HG02884 (cell line): ENCODE data around the gene ETV7.
"Not testable (repeated sequence)": the region's sequence is repeated elsewhere in the genome, so short reads cannot be mapped to it uniquely, and the experiment has no call there.

Source experiments
- ATAC-seq: cut with Tn5 transposase; IDR thresholded peaks from one replicate; pipeline ENCODE4 v1.9.1; 2021; ENCODE audit warnings: mild to moderate bottlenecking, moderate library complexity; ENCODE audit not compliant: unreplicated experiment

Gene ETV7

DNA sequence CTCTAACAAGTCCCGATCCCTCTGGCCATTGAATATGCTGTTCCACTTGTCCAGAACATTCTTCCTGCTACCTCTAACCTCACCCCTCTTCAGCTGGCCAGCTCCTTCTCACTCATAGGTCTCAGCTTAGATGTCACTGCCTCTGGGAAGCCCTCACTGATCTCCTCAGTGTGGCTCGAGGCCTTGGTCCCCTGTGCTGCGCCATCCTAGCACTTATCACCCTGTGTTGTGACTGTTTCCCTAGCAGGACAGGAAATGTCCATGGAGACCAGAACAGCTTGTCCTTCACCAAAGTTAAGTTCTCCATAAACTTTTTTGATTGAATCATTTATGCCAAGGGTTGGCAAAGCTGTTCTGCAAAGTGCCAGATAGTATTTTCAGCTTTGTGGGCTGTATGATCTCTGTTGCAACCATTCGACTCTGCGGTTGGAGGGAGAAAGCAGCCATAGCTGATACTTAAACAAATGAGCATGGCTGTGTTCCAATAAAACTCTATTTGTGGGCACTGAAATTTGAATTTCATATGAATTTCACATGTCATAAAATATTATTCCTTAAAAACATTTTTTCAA, 44.3 kb downstream of the ETV7 start:
- no peak for ATAC-seq

DNA sequence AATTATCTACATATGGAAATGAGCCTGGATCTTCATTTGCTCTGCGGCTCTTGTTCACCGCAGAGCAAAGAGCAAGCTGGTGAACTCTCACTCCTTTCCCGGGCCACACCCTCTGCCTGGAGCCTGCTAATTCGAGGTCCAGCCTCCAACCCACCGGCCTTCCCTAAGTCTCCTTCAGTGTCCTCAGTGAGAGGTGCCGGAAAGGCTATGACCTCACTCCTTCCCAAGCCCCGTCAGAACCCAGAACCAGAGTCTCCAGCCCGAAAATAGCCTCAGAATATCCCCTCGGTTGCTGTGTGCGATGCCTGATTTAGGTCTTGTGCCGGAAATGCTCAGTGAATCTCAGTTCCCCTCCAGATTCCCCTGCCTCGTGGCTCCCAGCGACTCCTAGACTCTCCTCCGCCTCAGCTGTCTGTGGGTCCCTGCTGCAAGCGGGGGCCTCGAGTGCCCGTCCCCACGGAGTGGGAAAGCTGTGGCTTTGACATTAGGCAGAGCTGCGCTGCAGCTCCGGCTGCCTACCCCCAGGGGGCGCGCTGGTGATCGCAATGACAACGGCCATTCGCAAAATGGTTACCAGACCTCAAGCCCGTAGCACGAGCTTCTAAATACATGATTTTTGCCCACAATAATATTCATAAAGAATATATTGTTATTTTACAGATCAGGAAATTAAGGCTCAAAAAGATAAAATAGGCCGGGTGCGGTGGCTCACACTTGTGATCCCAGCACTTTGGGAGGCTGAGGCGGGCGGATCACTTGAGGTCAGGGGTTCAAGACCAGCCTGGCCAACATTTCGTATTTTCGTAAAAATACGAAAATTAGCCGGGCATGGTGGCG, 46.6 kb downstream of the ETV7 start:
- no peak for ATAC-seq

DNA sequence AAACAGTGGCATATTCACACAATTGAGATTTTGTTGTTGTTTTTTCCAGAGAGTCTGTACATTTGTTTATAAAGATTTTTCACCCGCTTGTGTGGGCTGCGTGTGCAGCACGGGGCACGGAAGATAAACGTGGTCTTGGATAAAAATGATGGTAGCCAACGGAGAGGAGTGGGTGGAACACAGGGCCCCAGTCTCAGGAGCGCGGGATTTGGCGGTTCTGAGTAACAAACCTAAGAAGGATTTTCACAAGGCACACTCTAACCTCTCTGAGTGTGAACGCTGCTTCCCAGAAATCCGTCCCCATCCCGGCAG, 47.2 kb downstream of the ETV7 start:
- no peak for ATAC-seq

DNA sequence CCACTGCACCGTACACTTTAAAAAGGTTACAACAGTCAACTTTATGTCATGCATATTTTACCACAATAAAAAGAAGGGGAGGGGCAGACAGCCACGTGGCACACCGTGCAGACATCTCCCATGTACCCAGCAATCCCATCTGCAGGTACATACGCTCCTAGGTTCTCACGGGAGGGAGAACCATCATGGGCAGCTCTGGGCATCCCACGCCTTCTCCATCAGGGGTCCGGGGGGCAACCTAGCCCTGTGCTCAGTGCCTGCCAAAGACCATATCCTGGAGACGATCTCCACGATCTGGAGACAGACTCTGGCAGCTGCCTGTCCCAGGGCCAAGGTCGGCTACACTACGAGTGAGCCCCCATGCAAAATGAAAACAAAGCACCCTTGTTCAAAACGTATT, 48.3 kb downstream of the ETV7 start:
- ATAC-seq: no peak

DNA sequence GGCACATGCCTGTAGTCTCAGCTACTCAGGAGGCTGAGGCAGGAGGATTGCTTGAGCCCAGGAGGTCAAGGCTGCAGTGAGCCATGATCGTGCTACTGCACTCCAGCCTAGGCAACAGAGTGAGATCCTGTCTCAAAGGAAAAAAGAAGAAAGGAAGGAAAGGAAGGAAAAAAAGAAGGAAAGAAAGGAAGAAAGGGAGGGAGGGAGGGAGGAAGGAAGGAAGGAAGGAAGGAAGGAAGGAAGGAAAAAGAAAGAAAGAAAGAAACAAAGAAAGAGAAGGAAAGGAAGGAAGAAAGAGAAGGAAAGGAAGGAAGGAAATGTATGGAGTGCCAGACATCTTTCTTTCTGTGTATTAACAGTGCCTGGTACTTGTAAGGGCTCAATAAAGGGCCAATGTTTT, 49.2 kb downstream of the ETV7 start:
- ATAC-seq: not testable (repeated sequence)

DNA sequence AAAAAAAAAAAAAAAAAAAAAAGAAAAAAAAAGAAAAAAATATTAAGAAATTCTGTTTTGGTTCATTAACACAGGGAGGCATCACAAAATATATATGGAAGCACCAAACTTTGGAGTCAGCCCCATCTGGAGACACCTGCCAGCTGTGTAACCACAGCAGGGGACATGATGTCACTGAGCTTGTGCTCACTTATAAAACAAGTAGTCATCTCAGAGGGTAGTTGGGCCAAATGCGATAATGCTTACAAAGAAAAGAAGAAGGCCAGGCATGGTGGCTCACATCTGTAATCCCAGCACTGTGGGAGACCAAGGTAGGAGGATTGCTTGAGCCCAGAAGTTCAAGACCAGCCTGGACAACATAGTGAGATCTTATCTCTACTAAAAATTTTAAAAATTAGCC, 49.7 kb downstream of the ETV7 start:
- ATAC-seq: no peak

DNA sequence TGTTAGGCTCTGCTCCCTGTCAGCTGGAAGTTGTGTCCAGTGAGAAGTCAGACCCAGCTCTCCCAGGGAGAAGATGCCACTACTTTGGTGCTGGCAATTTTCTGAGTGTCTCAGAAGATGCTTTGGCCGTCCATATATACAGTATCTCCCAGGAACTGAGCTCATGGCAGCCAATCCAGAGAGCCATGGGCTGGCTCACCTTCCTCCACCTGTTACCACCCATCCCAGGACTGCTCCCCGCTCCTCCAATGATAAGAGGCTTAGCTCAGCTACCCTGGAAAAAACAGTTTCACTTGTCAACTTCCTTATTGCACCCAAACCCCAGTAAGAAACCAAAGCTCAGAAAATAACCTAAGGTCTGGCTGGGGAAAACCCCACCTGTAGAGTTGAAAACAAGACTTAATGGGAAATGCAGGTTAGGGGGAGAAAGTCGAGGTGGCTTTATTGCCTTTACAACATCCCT, 50.7 kb downstream of the ETV7 start, which contains the start of gene BNIP5:
Gene BNIP5 (minus strand): TSS at position 110 of the 463 bp plus-strand sequence. CDS start 6,198 bp downstream, outside the sequence.
- no peak for ATAC-seq

DNA sequence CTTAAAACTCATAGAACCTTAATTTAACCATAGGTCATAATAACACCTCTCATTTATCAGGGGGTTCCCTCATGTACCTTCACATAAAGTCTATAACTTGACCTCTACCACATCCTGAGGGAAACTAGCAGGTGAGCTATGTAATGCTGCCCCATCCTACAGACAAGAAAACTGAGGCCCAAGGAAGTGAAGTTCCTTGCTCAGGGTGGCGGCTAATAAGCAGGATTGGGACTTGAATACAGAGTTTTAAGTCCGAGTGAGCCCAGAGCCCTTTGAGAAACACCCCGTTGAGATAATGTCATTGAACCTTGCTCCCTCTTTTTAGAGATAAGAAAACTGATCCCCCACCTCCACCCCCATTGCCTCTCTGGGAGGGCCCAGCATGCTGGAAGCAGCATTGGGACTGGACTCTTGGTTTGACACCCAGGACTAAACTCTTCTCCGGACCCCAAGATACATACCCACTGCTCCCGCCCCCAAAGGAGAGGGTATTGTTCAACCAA, 51.2 kb downstream of the ETV7 start:
- ATAC-seq: no peak

DNA sequence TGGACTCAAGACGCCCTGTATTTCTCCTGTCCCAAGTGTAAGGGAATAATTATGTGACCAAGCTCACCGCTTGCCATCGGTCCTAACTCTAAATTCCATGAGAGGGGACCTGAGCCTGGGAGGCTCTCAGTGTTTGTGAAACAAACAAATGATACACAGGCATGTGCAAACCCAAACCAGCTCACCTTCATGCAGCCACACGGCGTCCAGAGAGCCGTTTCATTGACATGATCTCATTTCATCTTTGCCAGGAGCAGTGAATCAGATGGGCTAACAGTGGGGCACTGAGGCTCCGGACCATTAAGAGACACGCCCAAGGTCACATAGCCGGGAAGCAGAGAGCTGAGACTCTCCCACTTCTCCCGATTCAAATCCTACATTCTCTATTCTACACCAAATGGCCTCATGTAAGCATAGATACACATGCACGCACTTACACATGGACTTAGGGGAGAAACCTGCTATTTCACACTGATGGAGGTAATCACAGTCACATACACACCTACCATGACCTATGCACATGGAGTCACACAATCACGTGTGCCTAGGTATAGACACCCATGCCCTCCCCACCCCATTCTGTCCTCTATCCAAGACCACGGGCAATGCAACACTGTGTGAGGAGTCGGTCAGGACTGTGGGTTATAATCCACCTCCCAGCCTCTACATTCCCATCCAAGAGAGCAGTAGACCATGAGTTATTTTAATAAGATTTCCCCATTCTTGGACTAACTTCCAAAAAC, 51.8 kb downstream of the ETV7 start:
- no peak for ATAC-seq

DNA sequence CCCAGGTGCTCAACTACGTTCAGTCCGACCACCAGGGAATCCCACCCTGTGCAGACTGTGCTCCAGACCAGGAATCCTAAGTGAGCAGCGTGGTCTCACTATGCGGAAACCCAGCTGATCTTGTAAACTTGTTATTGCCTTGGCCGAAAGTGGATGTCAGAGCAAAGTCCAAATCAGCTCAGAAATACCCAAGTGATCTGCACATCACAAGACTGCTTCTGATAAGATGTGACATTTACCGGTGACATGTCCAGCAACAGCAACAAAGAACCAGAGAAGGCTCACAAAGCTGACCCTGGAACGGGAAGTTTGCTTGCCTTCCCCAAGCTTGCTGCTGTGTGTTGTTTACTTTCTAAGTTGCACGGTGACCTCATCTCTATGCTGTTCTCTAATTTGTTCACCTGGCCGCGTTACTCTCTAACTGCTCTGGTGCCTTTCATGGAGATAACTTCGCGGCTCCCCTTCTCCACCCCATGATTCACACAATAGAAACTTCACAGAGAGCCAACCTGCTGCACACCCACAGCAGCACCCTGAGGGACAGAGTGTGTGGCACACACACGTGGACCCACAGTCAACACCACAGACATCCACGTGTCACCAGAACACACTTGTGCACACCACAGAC, 52.5 kb downstream of the ETV7 start:
- no peak for ATAC-seq

DNA sequence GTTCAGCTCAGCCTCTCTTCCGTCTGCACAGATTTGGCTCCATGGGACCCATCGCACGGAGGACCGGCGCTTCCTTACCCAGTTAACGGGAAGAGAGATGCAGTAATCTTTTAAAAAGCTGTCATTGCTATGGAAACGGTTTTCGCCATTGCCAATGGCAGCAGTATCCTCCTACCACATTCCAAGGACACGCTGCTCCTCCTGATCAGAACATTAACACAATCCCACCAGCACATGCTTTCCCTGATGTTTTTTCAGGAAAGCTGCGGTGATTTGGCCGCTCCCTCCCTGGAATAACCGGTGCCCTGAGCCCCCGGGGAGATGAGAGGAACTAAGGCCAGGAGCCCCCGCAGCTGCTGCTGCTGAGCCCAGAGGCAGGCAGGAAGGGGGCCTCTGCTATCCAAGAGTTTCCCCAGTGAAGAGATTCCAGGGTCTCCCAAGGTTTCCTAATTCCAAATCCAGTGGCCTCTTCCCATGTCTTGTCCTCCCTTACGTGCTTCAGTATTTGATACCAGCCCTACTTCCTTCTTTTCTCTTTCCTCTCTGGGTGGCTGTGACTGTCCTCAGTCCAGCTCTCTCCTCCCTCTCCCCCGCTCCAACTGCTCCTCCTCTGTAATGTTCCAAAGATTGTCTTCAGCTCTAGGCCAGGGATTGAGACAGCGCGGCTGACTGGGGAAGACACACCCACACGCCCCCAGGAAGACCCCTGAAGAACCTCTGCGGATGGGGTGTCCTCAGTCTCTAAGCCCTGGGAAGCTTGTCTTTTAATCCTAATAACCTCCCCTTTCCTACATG, 53.3 kb downstream of the ETV7 start:
- no peak for ATAC-seq

DNA sequence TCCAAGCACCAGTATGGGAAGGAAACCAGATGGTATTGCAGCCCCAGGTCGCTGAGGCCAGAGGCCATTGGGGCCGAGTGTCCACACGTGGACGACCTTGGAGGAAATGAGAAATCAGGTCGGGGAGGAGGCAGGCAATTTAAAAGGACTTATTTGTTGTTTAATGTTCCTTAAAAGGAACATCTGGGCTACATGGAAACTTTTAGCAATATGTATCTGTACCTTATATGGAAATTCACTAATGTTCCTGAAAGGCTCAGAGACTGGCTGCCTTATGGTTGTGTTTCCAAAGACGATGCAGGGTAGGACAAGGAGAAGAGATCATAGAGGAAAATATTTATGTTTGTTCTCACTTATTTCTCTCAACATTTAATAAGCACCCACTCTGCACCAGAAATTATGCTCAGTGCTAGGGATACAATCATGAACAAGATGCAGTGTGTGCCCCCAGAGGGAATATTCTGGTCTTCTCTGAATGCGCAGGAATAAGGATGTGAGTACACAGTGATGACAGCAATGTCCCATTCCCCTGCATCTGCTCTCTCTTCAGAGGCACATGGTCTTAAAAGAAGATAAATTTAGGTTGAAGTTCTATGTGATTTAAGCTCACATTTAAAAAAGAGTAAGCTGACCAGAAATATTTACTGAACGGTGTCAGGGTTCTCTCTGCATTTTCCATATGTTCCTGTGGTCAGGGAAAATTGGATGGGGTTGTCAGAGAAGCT, 54.1 kb downstream of the ETV7 start:
- no peak for ATAC-seq

DNA sequence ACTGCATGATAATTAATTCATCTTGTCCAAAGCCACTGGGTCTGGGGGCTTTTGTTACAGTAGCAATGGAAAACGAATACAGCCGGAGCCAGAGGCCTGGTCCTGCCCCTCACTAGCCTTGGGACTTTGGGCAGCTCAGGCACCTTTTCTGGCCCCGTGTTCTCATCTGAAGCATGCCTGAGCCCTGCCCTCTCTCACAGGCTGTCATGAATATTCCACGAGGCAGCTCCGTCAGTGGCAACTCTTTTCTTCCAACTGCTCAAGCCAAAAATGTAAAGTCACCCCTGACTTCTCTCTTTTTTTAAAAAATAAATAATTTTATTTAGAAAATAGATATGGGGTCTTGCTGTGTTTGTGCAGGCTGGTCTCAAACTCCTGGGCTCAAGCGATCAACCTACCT, 56.1 kb downstream of the ETV7 start:
- no peak for ATAC-seq

DNA sequence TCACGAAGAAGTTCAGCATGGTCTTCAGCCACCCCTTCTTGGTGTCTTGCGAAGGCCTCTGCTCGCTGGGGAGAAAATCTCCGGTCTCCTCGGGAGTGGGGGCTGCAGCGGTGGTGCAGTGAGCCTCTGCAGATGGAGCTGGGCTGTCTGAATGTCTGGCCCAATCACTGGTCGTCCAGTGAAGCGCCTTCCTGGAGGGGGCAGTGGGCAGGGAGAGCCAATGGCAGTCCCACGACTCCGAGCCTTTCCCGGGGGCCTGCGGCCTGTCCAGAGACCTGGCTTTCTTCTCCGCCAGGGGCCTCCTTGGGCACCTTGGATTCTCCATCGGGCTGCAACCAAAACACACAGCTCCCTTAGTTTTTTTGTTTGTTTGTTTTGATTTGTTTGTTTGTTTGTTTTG, 57.1 kb downstream of the ETV7 start:
- ATAC-seq: no peak

DNA sequence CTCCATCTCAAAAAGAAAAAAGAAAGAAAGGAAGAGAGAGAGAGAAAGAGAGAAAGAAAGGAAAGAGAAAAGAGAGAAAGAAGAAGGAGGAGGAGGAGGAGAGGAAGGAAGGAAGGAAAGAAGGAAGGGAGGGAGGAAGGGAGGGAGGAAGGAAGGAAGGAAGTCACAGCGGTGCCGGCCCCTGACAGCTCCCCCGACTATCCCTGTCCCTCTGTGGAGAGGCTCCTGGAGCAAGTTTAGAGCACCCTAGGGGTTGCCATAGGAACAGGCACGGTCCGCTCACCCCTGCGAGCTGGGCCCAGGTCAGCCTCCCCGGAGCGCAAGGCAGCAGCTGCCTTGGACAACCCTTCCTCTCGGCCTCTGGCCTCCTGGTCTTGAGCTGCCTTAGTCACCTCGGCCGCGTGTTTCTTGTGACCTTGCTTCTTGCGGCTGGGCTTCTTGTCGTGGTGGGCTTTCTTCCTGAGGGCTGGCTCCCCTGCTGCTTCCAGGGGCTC, 57.6 kb downstream of the ETV7 start:
- ATAC-seq: no peak

DNA sequence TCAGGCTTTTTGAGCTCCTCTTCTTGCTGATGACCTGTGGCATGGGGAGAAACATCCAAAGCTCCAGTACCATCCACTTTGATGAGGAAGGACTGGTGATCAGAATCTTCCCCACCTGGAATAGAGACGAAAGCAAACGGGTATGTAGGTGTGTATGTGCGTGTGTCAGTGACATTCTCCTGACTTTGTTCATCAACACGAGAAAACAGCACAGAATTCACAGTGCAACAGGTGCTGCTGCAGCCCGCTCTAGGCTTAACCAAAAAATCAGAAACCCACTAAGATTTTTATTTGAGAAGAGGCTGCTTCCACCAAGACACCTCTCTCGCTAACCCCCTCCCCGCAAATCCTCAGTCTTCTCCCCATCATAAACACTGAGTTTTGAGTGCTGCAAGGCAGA, 58.9 kb downstream of the ETV7 start:
- ATAC-seq: no peak

DNA sequence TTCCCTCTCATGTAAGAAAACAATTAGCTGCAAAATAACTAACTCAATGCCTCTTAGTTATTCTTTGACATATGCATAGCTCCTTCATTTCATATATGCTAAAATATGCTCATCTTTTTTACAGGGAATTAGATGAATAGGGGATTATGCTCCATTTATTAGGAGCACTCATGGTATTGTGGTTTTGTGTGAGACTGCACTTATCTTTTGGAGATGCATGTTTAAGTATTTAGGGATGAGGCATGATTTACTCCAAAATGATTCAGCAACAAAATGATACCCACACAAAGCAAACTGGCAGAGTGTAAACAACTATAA, 59.6 kb downstream of the ETV7 start:
- no peak for ATAC-seq

DNA sequence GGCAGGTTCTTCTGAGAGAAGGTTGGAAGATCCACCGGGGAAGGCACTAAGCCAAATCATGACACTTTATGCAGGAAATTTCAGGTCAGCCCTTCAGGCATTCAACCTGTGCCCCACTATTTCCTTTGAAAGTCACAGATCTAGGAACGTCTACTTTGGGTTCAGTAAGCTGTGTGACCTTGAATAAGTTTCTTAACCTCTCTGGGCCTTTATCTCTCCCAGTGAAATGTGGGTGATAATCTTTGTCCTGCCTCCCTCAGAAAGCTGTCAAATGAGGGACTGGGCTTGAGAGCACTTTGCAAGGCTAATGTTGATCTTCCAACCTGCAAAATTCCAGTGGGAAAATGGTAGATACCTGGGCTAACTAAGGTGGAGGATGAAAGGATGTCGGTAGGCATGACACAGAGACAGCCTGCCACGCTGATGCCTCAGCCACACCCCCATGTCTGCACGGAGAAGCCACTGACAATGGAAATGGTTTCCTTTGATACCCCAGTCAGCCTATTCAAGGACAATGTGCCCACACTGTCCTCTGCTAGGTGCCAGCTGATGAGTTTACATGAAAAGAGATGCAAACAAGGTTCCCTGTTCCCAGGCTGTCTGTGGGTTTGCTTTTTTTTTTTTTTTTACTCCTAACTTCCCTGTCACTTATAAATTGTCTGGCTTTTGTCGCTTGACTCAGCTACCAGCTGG, 60.1 kb downstream of the ETV7 start:
- ATAC-seq: no peak

DNA sequence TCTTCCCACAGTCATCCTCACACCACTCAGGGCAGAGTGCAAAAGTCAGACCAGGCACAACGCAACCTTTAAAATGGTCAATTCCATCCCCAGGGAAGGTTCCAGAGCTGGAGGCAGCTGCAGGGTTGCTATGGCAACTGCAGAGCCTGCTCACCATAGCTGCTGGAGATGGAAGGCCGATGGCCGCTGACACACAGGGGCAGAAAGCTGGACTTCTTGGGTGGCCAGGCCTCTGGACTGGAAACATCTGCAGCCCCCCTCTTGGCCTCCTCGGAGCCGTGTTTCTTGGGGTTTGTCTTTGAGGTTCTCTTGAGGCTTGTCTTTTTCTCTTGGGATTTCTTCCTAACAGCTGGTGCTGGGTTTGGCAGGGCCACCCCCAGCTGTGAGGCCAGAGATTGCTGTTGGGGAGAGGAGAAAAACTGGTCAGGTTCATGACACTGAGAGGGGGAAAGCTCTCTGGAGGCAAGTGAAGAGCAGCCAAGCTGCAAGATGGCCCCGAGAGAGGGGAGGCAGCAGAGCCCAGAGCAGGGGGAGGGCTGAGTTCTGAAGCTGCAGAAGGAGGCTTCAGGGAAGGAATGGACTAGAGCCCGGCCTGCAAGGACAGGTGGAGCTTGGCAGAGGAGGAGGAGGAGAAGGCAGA, 61.0 kb downstream of the ETV7 start:
- no peak for ATAC-seq
